ENCODE results near the gene WNT2.

- TF ChIP-seq CBX5 (IDR thresholded peaks at IDR 0.05; ENCODE audit: low read depth) (no peak), KDM1A (IDR thresholded peaks at IDR 0.05; ENCODE audit: borderline replicate concordance) (no peak), FOS (IDR thresholded peaks at IDR 0.05; ENCODE audit: borderline replicate concordance, extremely low read depth, insufficient read length) (no peak)
Measured at GRCh38 chr7:117283371-117283770, 39.5 kb downstream of the WNT2 start.

Measured in GM12878 (cell line).